Neural progenitor cell (in vitro differentiated cells): ENCODE measurements around the gene ZNG1A. TPM values are rescaled to one million over a fixed set of nuclear protein-coding genes. Genes with fewer than 3 reads are reported as not detected.

Experiments used
- DNase-seq: peaks from one replicate; pipeline ENCODE4 v3.0.0-alpha.2; 2016; ENCODE audit warnings: low spot score
- H2AFZ ChIP-seq: fragments of 200-600 bp; sonication (generic); replicated peaks from 2 replicates; pipeline ENCODE4 v1.6.1; 2016; ENCODE audit warnings: antibody characterized with exemption
- H3F3A ChIP-seq: fragments of 200-600 bp; sonication (generic); 2 replicates; pipeline ENCODE4 v1.6.1; 2016; ENCODE audit warnings: antibody characterized with exemption, low read depth
- H3K27ac ChIP-seq: fragments of 200-600 bp; sonication (generic); 2 replicates; pipeline ENCODE4 v1.5.1; 2016; ENCODE audit warnings: mild to moderate bottlenecking
- H3K27me3 ChIP-seq: fragments of 200-600 bp; sonication (generic); 2 replicates; pipeline ENCODE4 v1.6.1; 2016; ENCODE audit warnings: mild to moderate bottlenecking, moderate library complexity
- H3K36me3 ChIP-seq: fragments of 200-600 bp; sonication (generic); 2 replicates; pipeline ENCODE4 v1.5.1; 2016
- H3K4me1 ChIP-seq: fragments of 200-600 bp; sonication (generic); 2 replicates; pipeline ENCODE4 v1.6.1; 2016; ENCODE audit warnings: mixed run types
- H3K4me2 ChIP-seq: fragments of 200-600 bp; sonication (generic); 2 replicates; pipeline ENCODE4 v1.6.1; 2016
- H3K4me3 ChIP-seq: fragments of 200-600 bp; sonication (generic); 2 replicates; pipeline ENCODE4 v1.5.1; 2016
- H3K79me2 ChIP-seq: fragments of 200-600 bp; sonication (generic); 2 replicates; pipeline ENCODE4 v1.6.1; 2016; ENCODE audit warnings: low read depth
- H3K9ac ChIP-seq: fragments of 200-600 bp; sonication (generic); 2 replicates; pipeline ENCODE4 v1.6.1; 2016
- H3K9me3 ChIP-seq: fragments of 200-600 bp; sonication (generic); 2 replicates; pipeline ENCODE4 v1.5.1; 2016; ENCODE audit warnings: low read depth
- H4K20me1 ChIP-seq: fragments of 200-600 bp; sonication (generic); 2 replicates; pipeline ENCODE4 v1.6.1; 2016; ENCODE audit warnings: low read depth
- H3K27ac Mint-ChIP-seq: 3 replicates; pipeline ENCODE4 v1.8.0; 2021; ENCODE audit warnings: mixed read lengths
- H3K27me3 Mint-ChIP-seq: 2 replicates; pipeline ENCODE4 v1.8.0; 2022; ENCODE audit warnings: low read depth, mild to moderate bottlenecking, inconsistent platforms, moderate library complexity, mixed read lengths; ENCODE audit not compliant: insufficient read depth
- H3K36me3 Mint-ChIP-seq: 3 replicates; pipeline ENCODE4 v1.8.0; 2021; ENCODE audit warnings: mixed read lengths
- H3K4me1 Mint-ChIP-seq: 3 replicates; pipeline ENCODE4 v1.8.0; 2021; ENCODE audit warnings: mixed read lengths
- H3K4me3 Mint-ChIP-seq: 3 replicates; pipeline ENCODE4 v1.8.0; 2021; ENCODE audit warnings: mild to moderate bottlenecking, moderate library complexity, mixed read lengths
- H3K9me3 Mint-ChIP-seq: 3 replicates; pipeline ENCODE4 v1.8.0; 2020; ENCODE audit warnings: mixed read lengths
- EZH2 ChIP-seq: fragments of 200-600 bp; sonication (generic); IDR thresholded peaks from 2 replicates; pipeline ENCODE4 v1.6.1; 2017; ENCODE audit warnings: antibody characterized with exemption, mild to moderate bottlenecking, moderate library complexity
- EZH2phosphoT487 ChIP-seq: fragments of 200-600 bp; sonication (generic); IDR thresholded peaks from 2 replicates; pipeline ENCODE4 v1.6.1; 2017; ENCODE audit warnings: antibody characterized with exemption
- total RNA-seq: library from RNA; depleted of rRNA; stranded (reverse); fragments of >200 nt; gene quantifications from 2 replicates; pipeline ENCODE4 v1.2.3, GENCODE V29; 2015; ENCODE audit warnings: low replicate concordance
- TF ChIP-seq, protein P1 (sequence below): fragments of 200-600 bp; sonication (generic); IDR thresholded peaks from 2 replicates; pipeline ENCODE4 v1.5.1; 2017; ENCODE audit warnings: antibody characterized with exemption, mild to moderate bottlenecking

Gene ZNG1A
- total RNA-seq, 1 donor from 2014 or later: 45.8 TPM

DNA sequence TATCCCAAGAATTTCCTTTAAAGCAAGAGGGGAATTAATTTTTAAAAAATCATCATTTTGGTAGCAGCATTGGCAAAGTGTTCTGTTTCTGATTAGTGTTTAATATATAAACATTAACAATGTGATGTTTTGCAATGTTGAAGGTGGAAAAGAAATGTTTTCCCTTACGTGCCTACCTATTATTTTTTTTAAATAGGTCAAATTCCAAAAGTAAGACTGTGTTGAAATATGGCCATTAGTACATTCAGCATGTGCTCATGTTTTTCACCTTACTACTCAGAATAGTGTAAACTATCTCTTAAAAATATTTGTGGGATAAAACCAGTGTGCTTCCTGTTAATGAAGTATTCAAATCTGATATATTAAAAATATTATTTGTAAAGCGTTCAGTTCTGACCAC is 39.1 kb upstream of the ZNG1A start:
- Histone ChIP-seq H3K9me3 (no peaks in the 10 kb centered on the region), H3K4me2 (no peak overlapping the region), H3K27ac (no peak overlapping the region), H3K27me3 (peaks cover 49% of the 10 kb centered on the region), H3F3A (peaks cover 27% of the 10 kb centered on the region), H3K36me3 (no peaks in the 10 kb centered on the region), H3K9ac (no peak overlapping the region), H2AFZ (no peak overlapping the region), H4K20me1 (no peaks in the 10 kb centered on the region), H3K4me3 (no peak overlapping the region), H3K79me2 (no peaks in the 10 kb centered on the region), H3K4me1 (peaks cover 15% of the 10 kb centered on the region)
- no peak overlapping the region for H3K27ac Mint-ChIP-seq
- H3K4me1 Mint-ChIP-seq: peaks cover 22% of the 10 kb centered on the region
- no peaks in the 10 kb centered on the region for H3K9me3 Mint-ChIP-seq
- DNase-seq: no peak
- H3K36me3 Mint-ChIP-seq: no peaks in the 10 kb centered on the region
- TF ChIP-seq, protein P1, sequence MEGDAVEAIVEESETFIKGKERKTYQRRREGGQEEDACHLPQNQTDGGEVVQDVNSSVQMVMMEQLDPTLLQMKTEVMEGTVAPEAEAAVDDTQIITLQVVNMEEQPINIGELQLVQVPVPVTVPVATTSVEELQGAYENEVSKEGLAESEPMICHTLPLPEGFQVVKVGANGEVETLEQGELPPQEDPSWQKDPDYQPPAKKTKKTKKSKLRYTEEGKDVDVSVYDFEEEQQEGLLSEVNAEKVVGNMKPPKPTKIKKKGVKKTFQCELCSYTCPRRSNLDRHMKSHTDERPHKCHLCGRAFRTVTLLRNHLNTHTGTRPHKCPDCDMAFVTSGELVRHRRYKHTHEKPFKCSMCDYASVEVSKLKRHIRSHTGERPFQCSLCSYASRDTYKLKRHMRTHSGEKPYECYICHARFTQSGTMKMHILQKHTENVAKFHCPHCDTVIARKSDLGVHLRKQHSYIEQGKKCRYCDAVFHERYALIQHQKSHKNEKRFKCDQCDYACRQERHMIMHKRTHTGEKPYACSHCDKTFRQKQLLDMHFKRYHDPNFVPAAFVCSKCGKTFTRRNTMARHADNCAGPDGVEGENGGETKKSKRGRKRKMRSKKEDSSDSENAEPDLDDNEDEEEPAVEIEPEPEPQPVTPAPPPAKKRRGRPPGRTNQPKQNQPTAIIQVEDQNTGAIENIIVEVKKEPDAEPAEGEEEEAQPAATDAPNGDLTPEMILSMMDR: no peak
- no peak for TF ChIP-seq EZH2phosphoT487
- H3K27me3 Mint-ChIP-seq: peaks cover 17% of the 10 kb centered on the region
- no peak overlapping the region for H3K4me3 Mint-ChIP-seq

GRCh38 chr9:216866-217265 is 38.0 kb upstream of the ZNG1A start:
- H3K9me3 Mint-ChIP-seq: no peaks in the 10 kb centered on the region
- Histone ChIP-seq H3K79me2 (no peaks in the 10 kb centered on the region), H3K4me3 (no peak overlapping the region), H4K20me1 (no peaks in the 10 kb centered on the region), H3K9ac (no peak overlapping the region), H3K4me1 (peaks cover 7% of the 10 kb centered on the region), H3K9me3 (no peaks in the 10 kb centered on the region), H2AFZ (no peak overlapping the region), H3K4me2 (no peak overlapping the region), H3K27ac (no peak overlapping the region), H3K36me3 (no peaks in the 10 kb centered on the region), H3F3A (peaks cover 20% of the 10 kb centered on the region), H3K27me3 (peaks cover 60% of the 10 kb centered on the region)
- H3K27ac Mint-ChIP-seq: no peak overlapping the region
- H3K4me1 Mint-ChIP-seq: peaks cover 11% of the 10 kb centered on the region
- H3K4me3 Mint-ChIP-seq: no peak overlapping the region
- TF ChIP-seq EZH2phosphoT487 (no peak), EZH2 (no peak)
- TF ChIP-seq, protein P1: no peak
- no peaks in the 10 kb centered on the region for H3K36me3 Mint-ChIP-seq
- no peak for DNase-seq
- H3K27me3 Mint-ChIP-seq: peaks cover 17% of the 10 kb centered on the region

DNA sequence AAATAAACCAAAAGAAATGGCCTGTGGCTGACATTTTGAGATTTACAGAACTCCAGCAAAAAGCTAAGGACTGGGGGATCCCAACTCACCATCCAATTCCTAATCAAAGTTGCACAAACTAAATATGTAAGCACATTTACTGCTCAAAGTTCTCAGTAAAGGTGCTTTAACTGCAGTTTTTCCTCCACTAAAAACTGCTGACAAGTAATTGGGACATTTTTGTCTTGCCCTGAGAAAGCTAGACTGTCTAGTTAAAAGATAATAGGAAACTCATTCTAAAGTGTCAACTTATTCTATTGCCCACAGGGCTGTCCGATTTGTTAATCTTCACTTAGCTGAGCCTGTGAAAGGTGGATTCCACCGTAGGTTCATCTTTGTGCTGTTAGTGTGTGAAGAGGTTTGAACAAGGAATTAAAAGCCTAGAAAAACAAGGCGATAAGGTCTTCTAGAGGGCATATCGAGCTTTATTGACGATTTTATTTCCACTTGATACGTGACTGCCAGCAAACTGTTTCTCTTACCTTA is 36.8 kb upstream of the ZNG1A start:
- H3F3A ChIP-seq: peaks cover 20% of the 10 kb centered on the region
- no peaks in the 10 kb centered on the region for H3K79me2 ChIP-seq
- peak overlapping the region; percentile 69 for H3K4me3 ChIP-seq
- H3K36me3 ChIP-seq: no peaks in the 10 kb centered on the region
- H3K27ac Mint-ChIP-seq: no peak overlapping the region
- H3K4me1 ChIP-seq: peaks cover 7% of the 10 kb centered on the region
- no peaks in the 10 kb centered on the region for H3K9me3 Mint-ChIP-seq
- DNase-seq: no peak
- peak overlapping the region; percentile 98 for H2AFZ ChIP-seq
- no peak overlapping the region for H3K9ac ChIP-seq
- H3K4me1 Mint-ChIP-seq: peaks cover 11% of the 10 kb centered on the region
- no peaks in the 10 kb centered on the region for H3K36me3 Mint-ChIP-seq
- H3K4me2 ChIP-seq: peak overlapping the region; percentile 90
- H3K9me3 ChIP-seq: no peaks in the 10 kb centered on the region
- H3K4me3 Mint-ChIP-seq: peak overlapping the region; percentile 83
- H3K27me3 Mint-ChIP-seq: peaks cover 17% of the 10 kb centered on the region
- H3K27me3 ChIP-seq: peaks cover 70% of the 10 kb centered on the region
- H4K20me1 ChIP-seq: no peaks in the 10 kb centered on the region
- TF ChIP-seq EZH2phosphoT487 (no peak), EZH2 (no peak)
- TF ChIP-seq, protein P1: no peak
- H3K27ac ChIP-seq: no peak overlapping the region
